ENCODE data around the gene PRKAB1. TPM values are rescaled to one million over a fixed set of nuclear protein-coding genes. Genes with fewer than 3 reads are reported as not detected.
A peak's percentile ranks its signal among the peaks of the same experiment; 100 is the strongest.

The PRKAB1 gene
- total and polyA plus RNA-seq, 8 donors: 31.8 to 88.3 (median 80.9) TPM

DNA sequence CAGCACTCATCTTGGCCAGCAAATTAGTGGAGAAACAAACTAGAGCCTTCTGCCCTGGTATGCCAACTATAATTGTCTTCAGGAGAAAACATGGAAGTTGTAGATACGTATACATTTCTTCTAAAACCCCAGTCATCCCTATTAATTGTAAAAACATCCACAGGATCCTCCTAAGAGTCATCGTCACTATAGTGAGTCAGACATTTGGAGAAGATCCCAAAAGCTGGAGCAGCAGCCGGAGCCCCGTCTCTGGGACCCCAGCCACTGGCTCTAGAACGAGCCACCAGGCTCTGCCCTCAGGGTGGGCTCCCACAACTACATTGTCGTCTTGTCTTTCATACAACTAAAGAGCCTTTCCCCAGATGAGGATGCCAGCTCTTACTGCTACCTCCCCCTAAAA lies 15.5 kb downstream of the PRKAB1 start:
- intact Hi-C loops (cut with DNase I): no loop called here
- Histone ChIP-seq H3K4me1 (peaks cover 0 to 13% of the 10 kb centered on the region in 2 donors), H3K27me3 (no peaks in the 10 kb centered on the region), H3K27ac (peak overlapping the region in 1 of 2 donors; percentile 53), H3K9me3 (no peaks in the 10 kb centered on the region), H3K36me3 (peaks cover 0 to 51% of the 10 kb centered on the region in 2 donors), H3K4me3 (no peak overlapping the region)
- ATAC-seq (no peak), DNase-seq (no peak)
- TF ChIP-seq, protein P1, sequence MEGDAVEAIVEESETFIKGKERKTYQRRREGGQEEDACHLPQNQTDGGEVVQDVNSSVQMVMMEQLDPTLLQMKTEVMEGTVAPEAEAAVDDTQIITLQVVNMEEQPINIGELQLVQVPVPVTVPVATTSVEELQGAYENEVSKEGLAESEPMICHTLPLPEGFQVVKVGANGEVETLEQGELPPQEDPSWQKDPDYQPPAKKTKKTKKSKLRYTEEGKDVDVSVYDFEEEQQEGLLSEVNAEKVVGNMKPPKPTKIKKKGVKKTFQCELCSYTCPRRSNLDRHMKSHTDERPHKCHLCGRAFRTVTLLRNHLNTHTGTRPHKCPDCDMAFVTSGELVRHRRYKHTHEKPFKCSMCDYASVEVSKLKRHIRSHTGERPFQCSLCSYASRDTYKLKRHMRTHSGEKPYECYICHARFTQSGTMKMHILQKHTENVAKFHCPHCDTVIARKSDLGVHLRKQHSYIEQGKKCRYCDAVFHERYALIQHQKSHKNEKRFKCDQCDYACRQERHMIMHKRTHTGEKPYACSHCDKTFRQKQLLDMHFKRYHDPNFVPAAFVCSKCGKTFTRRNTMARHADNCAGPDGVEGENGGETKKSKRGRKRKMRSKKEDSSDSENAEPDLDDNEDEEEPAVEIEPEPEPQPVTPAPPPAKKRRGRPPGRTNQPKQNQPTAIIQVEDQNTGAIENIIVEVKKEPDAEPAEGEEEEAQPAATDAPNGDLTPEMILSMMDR (IDR thresholded peaks at IDR 0.05): no peak

DNA sequence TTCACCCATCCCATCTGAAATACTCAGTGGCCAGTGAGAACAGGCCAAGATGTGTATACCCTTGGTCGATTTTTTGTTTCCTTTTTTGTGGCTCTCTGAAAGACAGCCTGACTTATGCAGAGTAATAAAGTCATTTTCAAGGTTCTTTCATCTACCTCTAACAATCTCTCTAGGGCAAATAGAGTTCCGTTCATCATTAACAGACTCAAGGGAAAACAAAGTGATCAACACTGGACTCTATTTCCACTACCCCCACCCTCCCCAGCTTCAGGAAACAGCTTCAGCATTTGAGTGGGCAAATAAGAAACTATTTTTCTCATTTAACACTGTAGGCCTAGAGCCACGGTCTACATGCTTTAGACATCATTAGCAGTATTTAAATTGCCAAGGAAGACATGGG lies 15.9 kb downstream of the PRKAB1 start:
- Histone ChIP-seq H3K4me3 (no peak overlapping the region), H3K4me1 (peaks cover 0 to 13% of the 10 kb centered on the region in 2 donors), H3K27ac (peak overlapping the region in 1 of 2 donors; percentile 53), H3K9me3 (no peaks in the 10 kb centered on the region), H3K36me3 (peaks cover 0 to 47% of the 10 kb centered on the region in 2 donors), H3K27me3 (no peaks in the 10 kb centered on the region)
- no peak for ATAC-seq
- TF ChIP-seq, protein P1 (IDR thresholded peaks at IDR 0.05): no peak
- peak in 1 of 4 donors; percentile 20 for DNase-seq
- intact Hi-C loops (cut with DNase I): no loop called here

DNA sequence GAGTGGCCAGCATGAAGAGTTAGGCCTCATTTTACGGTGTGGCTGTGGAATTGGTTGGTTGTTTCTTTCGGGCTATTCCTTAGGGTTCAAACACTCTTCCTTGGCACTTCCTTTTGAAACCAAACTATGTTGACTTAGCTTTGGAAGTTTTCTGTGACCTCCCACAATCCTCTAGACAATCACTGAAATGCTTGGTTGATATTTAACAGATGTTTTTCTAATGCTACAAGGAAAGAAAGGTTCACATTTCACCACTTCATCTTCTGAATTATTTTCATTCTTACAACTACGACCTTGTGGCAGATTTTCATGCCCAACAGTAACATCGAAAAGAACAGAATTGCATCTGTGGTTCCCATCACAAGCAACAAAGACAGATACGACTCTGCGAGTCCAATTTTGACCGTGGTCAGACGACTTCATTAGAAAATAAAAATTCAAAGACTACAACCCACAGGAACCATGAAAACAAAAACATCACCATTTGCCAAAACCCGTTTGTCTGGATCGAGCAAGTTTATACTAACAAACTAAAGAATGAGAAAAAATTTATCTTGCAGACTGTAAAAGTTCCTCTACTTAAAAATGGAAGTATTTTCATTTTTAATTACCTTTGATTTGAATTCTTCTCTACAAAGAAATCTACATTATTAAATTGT lies 16.9 kb downstream of the PRKAB1 start:
- peak in 1 of 4 donors; percentile 31 for DNase-seq
- peaks cover 0 to 7% of the 10 kb centered on the region in 2 donors for H3K4me1 ChIP-seq
- ATAC-seq: peak; percentile 15
- intact Hi-C loops (cut with DNase I): no loop called here
- no peaks in the 10 kb centered on the region for H3K9me3 ChIP-seq
- no peaks in the 10 kb centered on the region for H3K27me3 ChIP-seq
- H3K4me3 ChIP-seq: no peak overlapping the region
- TF ChIP-seq, protein P1 (IDR thresholded peaks at IDR 0.05): no peak
- peak overlapping the region in 1 of 2 donors; percentile 53 for H3K27ac ChIP-seq
- peaks cover 0 to 40% of the 10 kb centered on the region in 2 donors for H3K36me3 ChIP-seq

DNA sequence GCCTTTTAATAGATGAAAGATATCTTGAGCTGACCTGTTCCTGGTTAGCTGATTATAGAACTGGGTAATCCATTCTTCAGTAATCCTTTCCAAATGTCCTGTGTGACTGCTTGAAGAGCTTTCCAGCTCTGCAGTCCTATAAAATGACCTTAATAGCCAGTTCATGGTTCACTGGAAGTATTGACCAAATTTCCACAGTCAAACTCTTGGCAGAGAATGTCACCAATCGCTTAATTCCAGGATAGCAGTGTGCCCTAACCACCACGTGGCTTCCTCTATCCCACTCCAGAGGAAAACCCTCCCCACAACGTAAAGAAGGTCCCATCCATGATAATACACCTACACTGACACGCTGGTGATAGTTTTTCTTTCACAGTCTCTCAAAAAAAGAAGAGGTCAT lies 17.4 kb downstream of the PRKAB1 start:
- intact Hi-C loops (cut with DNase I): no loop called here
- no peaks in the 10 kb centered on the region for H3K27me3 ChIP-seq
- TF ChIP-seq, protein P1 (IDR thresholded peaks at IDR 0.05): no peak
- H3K27ac ChIP-seq: no peak overlapping the region
- H3K9me3 ChIP-seq: no peaks in the 10 kb centered on the region
- ATAC-seq: no peak
- H3K4me1 ChIP-seq: peaks cover 0 to 7% of the 10 kb centered on the region in 2 donors
- peaks cover 0 to 39% of the 10 kb centered on the region in 2 donors for H3K36me3 ChIP-seq
- no peak for DNase-seq
- no peak overlapping the region for H3K4me3 ChIP-seq

DNA sequence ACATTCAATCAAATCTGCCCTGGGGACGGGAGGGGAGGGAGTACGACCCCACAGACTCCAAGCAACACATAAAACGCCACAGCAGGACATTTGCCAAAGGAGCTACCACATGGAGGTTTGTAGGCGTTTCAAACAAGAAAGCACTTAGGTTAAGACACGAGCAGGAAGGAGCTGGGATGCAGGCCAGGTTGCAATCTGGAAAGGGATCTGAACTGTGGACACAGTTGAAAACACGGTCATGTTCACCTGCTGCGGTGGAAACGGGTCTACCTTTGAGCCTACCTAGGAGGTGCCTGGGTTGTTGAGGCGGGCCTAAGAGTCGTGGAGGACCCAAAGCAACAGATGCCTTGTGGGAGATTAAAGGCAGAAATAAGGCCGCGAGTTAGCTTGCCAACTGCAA lies 18.4 kb downstream of the PRKAB1 start:
- Histone ChIP-seq H3K9me3 (no peaks in the 10 kb centered on the region), H3K4me1 (peaks cover 0 to 7% of the 10 kb centered on the region in 2 donors), H3K27ac (no peak overlapping the region), H3K36me3 (peaks cover 0 to 30% of the 10 kb centered on the region in 2 donors), H3K27me3 (no peaks in the 10 kb centered on the region), H3K4me3 (no peak overlapping the region)
- ATAC-seq (peak; percentile 30), DNase-seq (no peak)
- TF ChIP-seq, protein P1 (IDR thresholded peaks at IDR 0.05): no peak
- intact Hi-C loops (cut with DNase I): no loop called here

Measured in left lung (tissue), 10 donors.